AG09319 (cell line): Measurements from ENCODE around the gene TMPRSS13.

ENCODE experiments used
- DNase-seq: peaks from one replicate; pipeline ENCODE4 v3.0.0-alpha.2; 2010; ENCODE audit warnings: low read depth; ENCODE audit errors: extremely low read depth
- TF ChIP-seq, protein P1 (sequence below): IDR thresholded peaks from 2 replicates; pipeline ENCODE4 v1.5.1; 2011; ENCODE audit warnings: low read depth, mild to moderate bottlenecking, inconsistent platforms, low read length, moderate library complexity

The TMPRSS13 gene

DNA sequence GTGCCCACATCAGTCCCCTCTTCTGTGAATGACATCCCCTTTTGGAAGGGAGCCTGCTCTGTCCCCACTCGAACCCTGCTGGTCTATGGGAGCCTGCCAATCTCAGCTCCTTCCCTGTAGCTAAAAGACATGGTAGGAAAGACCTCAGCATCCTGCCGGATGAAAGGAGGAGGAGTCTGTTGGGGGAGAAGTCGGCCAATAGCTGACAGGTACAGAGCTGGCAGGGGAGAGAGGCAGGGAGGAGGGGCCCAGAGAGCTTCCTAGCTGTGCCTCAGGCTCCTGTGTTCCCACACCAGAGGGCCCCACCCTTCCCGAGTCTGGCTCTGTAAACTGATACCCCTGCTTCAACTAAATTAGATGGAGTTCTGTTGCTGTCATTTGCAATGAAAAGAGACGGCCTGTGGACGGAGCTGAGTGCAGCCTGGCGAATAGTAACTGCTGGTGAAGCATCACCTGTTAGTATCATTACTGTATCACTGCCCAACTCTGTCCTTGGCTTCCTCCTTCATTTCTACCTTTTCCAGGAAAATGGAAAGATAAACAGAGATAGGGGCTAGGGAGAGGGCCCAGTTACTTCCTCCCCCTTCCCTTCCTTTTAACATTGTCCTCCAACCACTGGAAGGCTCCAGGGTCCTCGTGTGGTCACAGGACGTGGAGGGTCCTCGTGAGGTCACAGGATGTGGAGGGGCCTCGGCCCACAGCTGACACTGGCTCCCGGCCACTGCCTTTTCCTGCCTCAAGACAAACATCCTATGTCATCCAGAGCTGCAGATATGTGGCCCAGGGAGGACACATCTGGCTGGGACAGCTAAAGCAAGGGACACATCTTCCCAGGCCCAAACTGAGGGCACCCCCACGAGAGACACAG lies 67.8 kb downstream of the TMPRSS13 start:
- TF ChIP-seq, protein P1, sequence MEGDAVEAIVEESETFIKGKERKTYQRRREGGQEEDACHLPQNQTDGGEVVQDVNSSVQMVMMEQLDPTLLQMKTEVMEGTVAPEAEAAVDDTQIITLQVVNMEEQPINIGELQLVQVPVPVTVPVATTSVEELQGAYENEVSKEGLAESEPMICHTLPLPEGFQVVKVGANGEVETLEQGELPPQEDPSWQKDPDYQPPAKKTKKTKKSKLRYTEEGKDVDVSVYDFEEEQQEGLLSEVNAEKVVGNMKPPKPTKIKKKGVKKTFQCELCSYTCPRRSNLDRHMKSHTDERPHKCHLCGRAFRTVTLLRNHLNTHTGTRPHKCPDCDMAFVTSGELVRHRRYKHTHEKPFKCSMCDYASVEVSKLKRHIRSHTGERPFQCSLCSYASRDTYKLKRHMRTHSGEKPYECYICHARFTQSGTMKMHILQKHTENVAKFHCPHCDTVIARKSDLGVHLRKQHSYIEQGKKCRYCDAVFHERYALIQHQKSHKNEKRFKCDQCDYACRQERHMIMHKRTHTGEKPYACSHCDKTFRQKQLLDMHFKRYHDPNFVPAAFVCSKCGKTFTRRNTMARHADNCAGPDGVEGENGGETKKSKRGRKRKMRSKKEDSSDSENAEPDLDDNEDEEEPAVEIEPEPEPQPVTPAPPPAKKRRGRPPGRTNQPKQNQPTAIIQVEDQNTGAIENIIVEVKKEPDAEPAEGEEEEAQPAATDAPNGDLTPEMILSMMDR = no peak
- DNase-seq = no peak

DNA sequence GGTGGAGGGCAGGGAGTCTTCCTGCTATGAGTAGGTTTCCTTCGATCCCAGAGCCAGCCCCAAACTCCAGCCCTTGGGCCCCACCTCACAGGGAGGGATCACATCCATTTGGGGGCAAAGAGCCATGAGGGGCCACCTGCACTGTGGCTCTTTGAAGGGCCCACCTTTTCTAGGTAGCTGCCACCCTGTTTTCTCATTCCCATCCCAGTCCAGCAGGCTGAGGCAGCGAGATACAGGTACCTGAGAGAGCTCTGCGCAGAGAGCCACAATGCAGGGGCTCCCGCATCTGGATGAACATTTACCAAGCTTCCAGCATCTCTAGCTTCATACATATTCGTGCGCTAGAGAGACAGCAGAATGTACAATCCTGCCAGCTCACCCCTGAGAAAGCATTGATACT lies 69.1 kb downstream of the TMPRSS13 start:
- DNase-seq = no peak
- TF ChIP-seq, protein P1 = no peak

DNA sequence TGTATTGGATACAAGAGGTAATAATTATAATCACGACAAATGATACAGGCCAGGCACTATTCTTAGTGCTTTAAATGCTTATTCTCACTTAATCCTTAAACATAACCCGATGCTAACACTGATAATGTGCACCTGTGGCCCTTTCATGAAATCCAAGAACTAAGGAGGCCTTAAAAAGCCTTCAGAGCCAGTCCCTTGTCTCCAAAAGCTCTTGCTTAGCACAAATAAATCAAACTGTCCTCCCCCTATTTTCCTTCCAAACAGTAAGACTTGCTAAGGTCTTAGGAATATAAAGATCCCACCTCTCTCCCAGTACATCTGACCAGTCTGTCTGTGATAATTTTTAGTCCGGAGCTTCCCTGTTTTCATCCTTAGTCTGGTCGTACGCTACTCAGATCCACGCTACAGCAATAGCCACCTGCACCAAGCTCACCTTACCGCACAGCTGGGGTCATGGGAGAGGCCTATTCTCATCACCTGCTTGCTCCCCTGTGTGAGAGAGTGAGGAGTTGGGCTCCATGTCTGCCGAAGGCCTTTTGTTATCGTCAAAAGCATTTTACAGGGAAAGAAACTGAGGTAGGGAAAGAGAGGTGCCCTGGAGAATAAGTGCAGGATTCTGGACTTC lies 69.6 kb downstream of the TMPRSS13 start:
- TF ChIP-seq, protein P1 = no peak
- no peak for DNase-seq

DNA sequence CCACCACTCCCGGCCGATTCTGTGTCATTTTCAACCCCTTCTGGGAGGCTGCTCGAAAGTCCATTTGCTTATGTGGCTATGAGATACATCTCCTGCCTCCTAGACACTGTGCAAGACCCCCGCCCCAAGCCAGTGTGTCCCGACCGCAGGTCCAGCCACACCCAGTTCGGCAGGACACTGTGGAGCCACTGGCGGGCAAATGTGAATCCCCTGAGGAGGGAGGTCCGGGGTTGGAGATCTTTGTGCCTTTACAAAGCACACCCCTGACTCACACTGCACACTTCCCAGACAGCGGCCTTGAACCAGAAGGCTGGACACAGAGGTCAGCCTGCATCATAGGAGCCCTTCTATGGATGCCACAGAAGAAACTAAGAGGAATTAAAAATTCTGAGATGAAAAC lies 70.1 kb downstream of the TMPRSS13 start:
- TF ChIP-seq, protein P1 = no peak
- DNase-seq = no peak

DNA sequence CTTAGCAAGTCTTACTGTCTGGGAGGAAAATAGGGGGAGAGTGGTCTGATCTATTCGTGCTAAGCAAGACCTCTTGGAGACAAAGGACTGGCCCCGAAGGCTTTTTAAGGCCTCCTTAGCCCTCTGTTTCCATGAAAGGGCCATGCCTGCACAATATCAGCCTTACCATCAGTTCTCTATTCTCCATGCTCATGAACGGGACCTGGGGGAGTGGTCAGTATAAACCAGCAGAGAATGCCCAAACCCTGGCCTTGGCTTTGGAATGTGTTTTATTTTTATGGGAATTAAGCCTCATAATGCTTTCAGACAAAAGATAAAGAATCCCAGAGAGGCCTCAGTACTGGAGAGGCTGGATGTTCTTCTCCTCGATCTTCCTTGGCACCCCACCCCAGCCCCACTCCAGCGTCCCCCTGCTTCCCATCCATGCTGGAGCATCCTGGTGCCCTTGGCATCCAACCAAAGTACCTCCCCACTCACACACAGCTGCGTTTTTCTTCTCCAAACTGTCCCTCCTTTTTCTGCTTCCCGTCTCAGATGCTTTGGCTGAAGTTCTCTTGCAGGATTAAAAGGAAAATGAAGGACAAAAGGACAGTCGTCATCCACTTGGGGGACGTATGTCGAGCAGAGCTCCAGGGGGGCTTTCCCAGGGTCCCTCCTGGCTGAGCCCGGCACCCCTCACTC lies 71.3 kb downstream of the TMPRSS13 start:
- no peak for DNase-seq
- TF ChIP-seq, protein P1 = no peak

DNA sequence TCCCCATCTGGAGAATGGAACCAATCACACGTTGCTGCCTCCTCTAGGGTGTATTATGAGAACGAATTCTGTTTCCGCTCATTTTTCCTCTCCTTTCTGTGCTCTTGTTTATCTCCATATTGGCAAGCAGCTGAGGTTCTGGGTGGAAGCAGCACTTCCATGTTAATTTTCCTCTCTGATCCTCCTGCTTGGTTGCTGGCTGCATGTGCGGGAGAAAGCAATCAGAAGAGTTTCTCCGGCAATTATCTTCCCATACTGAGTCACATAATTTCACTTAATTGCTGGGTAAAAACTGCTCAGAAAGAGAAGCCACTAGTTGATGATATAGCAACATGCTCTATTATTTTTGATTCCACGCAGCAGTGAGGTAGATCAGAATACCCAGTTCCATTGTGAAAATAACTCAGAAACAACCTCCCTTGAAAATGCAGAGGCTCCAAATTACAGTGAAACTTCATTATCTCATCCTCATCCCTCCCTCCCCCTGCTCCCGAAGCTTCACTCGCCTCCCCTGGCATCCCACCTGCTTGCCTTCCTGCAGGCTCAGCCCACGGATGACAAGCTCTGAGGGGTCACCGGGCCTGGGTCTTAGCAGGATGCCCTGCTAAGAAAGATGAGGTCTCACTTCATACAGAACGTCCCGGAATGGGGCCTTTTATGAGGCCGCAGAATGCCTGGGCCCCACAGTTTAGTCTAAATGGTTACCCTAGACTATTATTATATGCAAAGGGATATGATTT lies 73.1 kb downstream of the TMPRSS13 start:
- no peak for DNase-seq
- TF ChIP-seq, protein P1 = no peak
